GM04503 (cell line): Measurements from ENCODE around the gene CASKIN1.

Experiments used
- DNase-seq: peaks from one replicate; pipeline ENCODE4 v3.0.0-alpha.2; 2012; ENCODE audit warnings: low read depth

CASKIN1 gene

GRCh38 chr16:2190659-2191445, 5.6 kb downstream of the CASKIN1 start:
- no peak for DNase-seq

- no peak for DNase-seq
These were observed 6.3 kb downstream of the CASKIN1 start for GRCh38 chr16:2190002-2190658.

- no peak for DNase-seq
These were observed 7.0 kb downstream of the CASKIN1 start for GRCh38 chr16:2189252-2189893.

GRCh38 chr16:2188395-2188794, 8.0 kb downstream of the CASKIN1 start:
- DNase-seq: no peak

GRCh38 chr16:2187212-2187611, 9.2 kb downstream of the CASKIN1 start:
- DNase-seq: no peak

- DNase-seq: no peak
These were observed 9.9 kb downstream of the CASKIN1 start for GRCh38 chr16:2186505-2186904.

GRCh38 chr16:2186064-2186463, 10.3 kb downstream of the CASKIN1 start:
- DNase-seq: no peak

- no peak for DNase-seq
These were observed 11.4 kb downstream of the CASKIN1 start for GRCh38 chr16:2184962-2185361.

- no peak for DNase-seq
These were observed 12.1 kb downstream of the CASKIN1 start for GRCh38 chr16:2184346-2184745.

- no peak for DNase-seq
These were observed 12.7 kb downstream of the CASKIN1 start for GRCh38 chr16:2183671-2184070.

- no peak for DNase-seq
These were observed 14.5 kb downstream of the CASKIN1 start for GRCh38 chr16:2181952-2182351.

GRCh38 chr16:2180962-2181923, 15.2 kb downstream of the CASKIN1 start:
- no peak for DNase-seq

GRCh38 chr16:2180461-2180860, 15.9 kb downstream of the CASKIN1 start:
- DNase-seq: no peak

GRCh38 chr16:2179576-2179975, 16.8 kb downstream of the CASKIN1 start:
- no peak for DNase-seq

- no peak for DNase-seq
These were observed 17.3 kb downstream of the CASKIN1 start for GRCh38 chr16:2179107-2179501.

GRCh38 chr16:2178321-2179106, 17.9 kb downstream of the CASKIN1 start:
- no peak for DNase-seq

GRCh38 chr16:2177561-2177960, 18.8 kb downstream of the CASKIN1 start:
- DNase-seq: no peak

GRCh38 chr16:2177101-2177500, 19.3 kb downstream of the CASKIN1 start:
- no peak for DNase-seq

GRCh38 chr16:2176047-2176446, 20.4 kb downstream of the CASKIN1 start:
- no peak for DNase-seq

GRCh38 chr16:2175454-2175853, 21.0 kb downstream of the CASKIN1 start:
- DNase-seq: no peak
